NCI-H524 treated with DMSO at 0.1 percent for 48 hours (cell line): ENCODE measurements around the gene KLF11.

Experiments used
- DNase-seq: peaks from one replicate; lab custom pipeline; 2025; lab: John Stamatoyannopoulos, UW

KLF11 gene

GRCh38 chr2:10043256-10043905, at the start of gene KLF11:
TSS of gene KLF11 (plus strand) at chr2:10043550. CDS start at chr2:10043717, 167 bp downstream.
- no peak for DNase-seq

GRCh38 chr2:9994462-9994861, 48.9 kb upstream of the KLF11 start:
- no peak for DNase-seq

GRCh38 chr2:9995059-9995458, 48.3 kb upstream of the KLF11 start:
- no peak for DNase-seq

GRCh38 chr2:9996321-9996720, 47.0 kb upstream of the KLF11 start:
- no peak for DNase-seq

- DNase-seq: no peak
Measured at GRCh38 chr2:9997936-9998335, 45.4 kb upstream of the KLF11 start.

GRCh38 chr2:9998916-9999654, 44.3 kb upstream of the KLF11 start:
- DNase-seq: no peak

GRCh38 chr2:9999693-10000092, 43.7 kb upstream of the KLF11 start:
- DNase-seq: no peak

- DNase-seq: no peak
Measured at GRCh38 chr2:10000541-10000940, 42.8 kb upstream of the KLF11 start.

- no peak for DNase-seq
Measured at GRCh38 chr2:10001586-10001985, 41.8 kb upstream of the KLF11 start.

GRCh38 chr2:10002109-10002508, 41.2 kb upstream of the KLF11 start:
- DNase-seq: no peak

GRCh38 chr2:10002681-10003080, 40.7 kb upstream of the KLF11 start:
- no peak for DNase-seq

- no peak for DNase-seq
Measured at GRCh38 chr2:10003206-10004125, 39.9 kb upstream of the KLF11 start.

GRCh38 chr2:10004401-10004800, 38.9 kb upstream of the KLF11 start:
- no peak for DNase-seq

- DNase-seq: no peak
Measured at GRCh38 chr2:10004836-10005235, 38.5 kb upstream of the KLF11 start.

- DNase-seq: no peak
Measured at GRCh38 chr2:10005461-10006235, 37.7 kb upstream of the KLF11 start.

GRCh38 chr2:10006236-10007161, 36.9 kb upstream of the KLF11 start:
- DNase-seq: no peak

- no peak for DNase-seq
Measured at GRCh38 chr2:10007435-10007834, 35.9 kb upstream of the KLF11 start.

GRCh38 chr2:10007921-10008808, 35.2 kb upstream of the KLF11 start:
- peak; percentile 66 for DNase-seq

GRCh38 chr2:10008809-10009176, 34.6 kb upstream of the KLF11 start:
- no peak for DNase-seq
